Activated CD4-positive, alpha-beta T cell treated with anti-CD3 and anti-CD28 coated beads for 36 hours (primary cell): Measurements from ENCODE around the gene TXNDC17. TPM values are rescaled to one million over a fixed set of nuclear protein-coding genes. Genes with fewer than 3 reads are reported as not detected.
"Not testable (repeated sequence)": the region's sequence is repeated elsewhere in the genome, so short reads cannot be mapped to it uniquely, and the experiment has no call there.

ENCODE experiments used
- ATAC-seq: fragments of 200-7000 bp; cut with Tn5 transposase; one replicate; pipeline ENCODE4 v1.10.0; 2021; ENCODE audit warnings: mild to moderate bottlenecking, moderate library complexity
- CTCF ChIA-PET: fragments of 350-600 bp; sonication (Branson Sonifier 250); formaldehyde crosslinking; loops from one replicate; lab custom pipeline; 2021; ENCODE audit warnings: antibody characterized with exemption; lab: Charles Lee
- POLR2A ChIA-PET: fragments of 350-600 bp; sonication (Branson Sonifier 250); formaldehyde crosslinking; loops from one replicate; lab custom pipeline; 2021; ENCODE audit warnings: antibody characterized with exemption, inconsistent platforms; lab: Charles Lee
- DNase-seq: peaks from one replicate; pipeline ENCODE4 v3.0.0-alpha.2; 2020
- H3K27ac Mint-ChIP-seq: one replicate; pipeline ENCODE4 v1.8.0; 2021; ENCODE audit warnings: mixed read lengths
- H3K27me3 Mint-ChIP-seq: one replicate; pipeline ENCODE4 v1.8.0; 2021; ENCODE audit warnings: mixed read lengths
- H3K36me3 Mint-ChIP-seq: one replicate; pipeline ENCODE4 v1.8.0; 2021; ENCODE audit warnings: low read depth, mixed read lengths
- H3K4me1 Mint-ChIP-seq: one replicate; pipeline ENCODE4 v1.8.0; 2021; ENCODE audit warnings: mixed read lengths
- H3K4me3 Mint-ChIP-seq: one replicate; pipeline ENCODE4 v1.8.0; 2021; ENCODE audit warnings: mild to moderate bottlenecking, moderate library complexity, mixed read lengths
- H3K9me3 Mint-ChIP-seq: one replicate; pipeline ENCODE4 v1.8.0; 2021; ENCODE audit warnings: low read depth, mixed read lengths
- intact Hi-C, 2 experiments: fragments of 100-400 bp; cut with DNase I in 1 of 2; cut with micrococcal nuclease in 1 of 2; formaldehyde crosslinking; loops; one replicate each; pipeline versions ENCODE4 v1.14.2 to v1.15.1; 2022 to 2024; cut with DNase I, micrococcal nuclease
- total RNA-seq, 2 experiments: library from RNA; stranded (reverse); gene quantifications; one replicate each; pipeline ENCODE4 v1.2.3, GENCODE V29; 2021

The TXNDC17 gene
- total RNA-seq, 2 experiments from 2014 or later = 52.4 to 122 TPM

- Mint-ChIP-seq H3K9me3 (no peaks in the 10 kb centered on the region), H3K36me3 (peaks cover 35% of the 10 kb centered on the region), H3K27me3 (peaks cover 2% of the 10 kb centered on the region), H3K4me3 (peak within 1 kb of the TSS; percentile 98), H3K4me1 (peaks cover 55% of the 10 kb centered on the region), H3K27ac (peak within 1 kb of the TSS; percentile 99)
- ATAC-seq (peak; percentile 95), DNase-seq (peak; percentile 97)
- POLR2A ChIA-PET = interaction anchor here (0.6 to 1.4 kb wide), 3 partner anchors 12 to 1069 kb away, joined by 3 to 4 read pairs (median 3); a partner anchor contains a TSS
- CTCF ChIA-PET = interaction anchor here (0.5 to 1.1 kb wide), 7 partner anchors 15 to 314 kb away, joined by 3 to 4 read pairs (median 3); no protein-coding TSS in a partner anchor
- intact Hi-C loops = loop anchor here (1.0 to 5.0 kb wide), 9 partner anchors 11 to 1232 kb away; partner anchors contain the start of genes KIAA0753 (in 2 of the 2), RNASEK (in 2 of the 2), DERL2 (in 1 of the 2) and EIF5A (in 1 of the 2)
Measured at GRCh38 chr17:6651354-6651918, 10.6 kb downstream of the TXNDC17 start, which contains the start of the genes C17orf100 and MED31. Gene C17orf100, plus strand, starts transcription at chr17:6651762. Its CDS starts 152 bp downstream, at chr17:6651914. Gene MED31, minus strand, starts transcription at chr17:6651605. Its CDS starts 77 bp downstream, at chr17:6651528.

GRCh38 chr17:6651919-6652452 is 11.1 kb downstream of the TXNDC17 start:
- peaks cover 54% of the 10 kb centered on the region for H3K4me1 Mint-ChIP-seq
- ATAC-seq (peak; percentile 11), DNase-seq (peak; percentile 68)
- H3K36me3 Mint-ChIP-seq = peaks cover 33% of the 10 kb centered on the region
- H3K27me3 Mint-ChIP-seq = peaks cover 2% of the 10 kb centered on the region
- no peaks in the 10 kb centered on the region for H3K9me3 Mint-ChIP-seq
- ChIA-PET POLR2A (interaction anchor here (0.6 to 1.4 kb wide), 4 partner anchors 12 to 1069 kb away, joined by 3 to 4 read pairs (median 3); a partner anchor contains a TSS), CTCF (interaction anchor here (0.5 to 0.9 kb wide), 3 partner anchors 14 to 313 kb away, joined by 3 to 4 read pairs (median 3); no protein-coding TSS in a partner anchor)
- H3K27ac Mint-ChIP-seq = peak overlapping the region; percentile 45
- intact Hi-C loops = loop anchor here (1.0 to 5.0 kb wide), 9 partner anchors 12 to 1233 kb away; partner anchors contain the start of genes KIAA0753 (in 2 of the 2), RNASEK (in 2 of the 2), DERL2 (in 1 of the 2) and EIF5A (in 1 of the 2)
- peak overlapping the region; percentile 68 for H3K4me3 Mint-ChIP-seq

GRCh38 chr17:6654841-6655731 is 14.2 kb downstream of the TXNDC17 start:
- POLR2A ChIA-PET = no interaction called here
- CTCF ChIA-PET = no interaction called here
- Mint-ChIP-seq H3K27me3 (peaks cover 2% of the 10 kb centered on the region), H3K4me1 (peaks cover 43% of the 10 kb centered on the region), H3K9me3 (no peaks in the 10 kb centered on the region), H3K4me3 (peak overlapping the region; percentile 61), H3K36me3 (peaks cover 13% of the 10 kb centered on the region), H3K27ac (no peak overlapping the region)
- ATAC-seq (no peak), DNase-seq (no peak)
- intact Hi-C loops = loop anchor here (5.0 kb wide), 3 partner anchors 357 to 782 kb away; partner anchors contain the start of genes EIF5A (in 1 of the 2), FGF11 (in 1 of the 2), RNASEK (in 1 of the 2) and TMEM102 (in 1 of the 2)

- H3K9me3 Mint-ChIP-seq, POLR2A ChIA-PET, H3K27me3 Mint-ChIP-seq, ATAC-seq, H3K36me3 Mint-ChIP-seq, DNase-seq, CTCF ChIA-PET, H3K27ac Mint-ChIP-seq: not testable (repeated sequence)
- peaks cover 47% of the 10 kb centered on the region for H3K4me1 Mint-ChIP-seq
- peak overlapping the region; percentile 69 for H3K4me3 Mint-ChIP-seq
- intact Hi-C loops = loop anchor here in 1 of 2 experiments (2.0 kb wide), 1 partner anchor 97 kb away; no protein-coding TSS in a partner anchor
Measured at GRCh38 chr17:6655732-6656361, 15.0 kb downstream of the TXNDC17 start.

GRCh38 chr17:6656797-6657632 is 16.2 kb downstream of the TXNDC17 start:
- peak overlapping the region; percentile 77 for H3K4me3 Mint-ChIP-seq
- peaks cover 54% of the 10 kb centered on the region for H3K4me1 Mint-ChIP-seq
- peak overlapping the region; percentile 64 for H3K27ac Mint-ChIP-seq
- POLR2A ChIA-PET = interaction anchor here (0.8 kb wide), 1 partner anchor 19 kb away, joined by 3 read pairs; no protein-coding TSS in a partner anchor
- ATAC-seq = peak; percentile 86
- not testable (repeated sequence) for H3K36me3 Mint-ChIP-seq, H3K27me3 Mint-ChIP-seq, H3K9me3 Mint-ChIP-seq
- CTCF ChIA-PET = interaction anchor here (1.8 kb wide), 1 partner anchor 186 kb away, joined by 5 read pairs; no protein-coding TSS in a partner anchor
- peak; percentile 75 for DNase-seq
- intact Hi-C loops = loop anchor here in 1 of 2 experiments (2.0 kb wide), 1 partner anchor 96 kb away; no protein-coding TSS in a partner anchor

GRCh38 chr17:6657633-6658287 is 16.9 kb downstream of the TXNDC17 start:
- ChIA-PET CTCF (interaction anchor here (1.8 kb wide), 1 partner anchor 186 kb away, joined by 5 read pairs; no protein-coding TSS in a partner anchor), POLR2A (interaction anchor here (0.8 kb wide), 1 partner anchor 20 kb away, joined by 3 read pairs; no protein-coding TSS in a partner anchor)
- H3K27ac Mint-ChIP-seq = peak overlapping the region; percentile 64
- H3K9me3 Mint-ChIP-seq = no peaks in the 10 kb centered on the region
- peak overlapping the region; percentile 77 for H3K4me3 Mint-ChIP-seq
- DNase-seq (no peak), ATAC-seq (no peak)
- intact Hi-C loops = loop anchor here in 1 of 2 experiments (2.0 kb wide), 1 partner anchor 95 kb away; no protein-coding TSS in a partner anchor
- peaks cover 5% of the 10 kb centered on the region for H3K36me3 Mint-ChIP-seq
- H3K27me3 Mint-ChIP-seq = peaks cover 2% of the 10 kb centered on the region
- peaks cover 48% of the 10 kb centered on the region for H3K4me1 Mint-ChIP-seq

GRCh38 chr17:6658411-6658810 is 17.6 kb downstream of the TXNDC17 start:
- intact Hi-C loops, POLR2A ChIA-PET, DNase-seq, H3K9me3 Mint-ChIP-seq, H3K27me3 Mint-ChIP-seq, H3K36me3 Mint-ChIP-seq, ATAC-seq, H3K27ac Mint-ChIP-seq: not testable (repeated sequence)
- Mint-ChIP-seq H3K4me1 (peaks cover 42% of the 10 kb centered on the region), H3K4me3 (peak overlapping the region; percentile 19)
- CTCF ChIA-PET = interaction anchor here (1.8 kb wide), 1 partner anchor 185 kb away, joined by 5 read pairs; no protein-coding TSS in a partner anchor

GRCh38 chr17:6660101-6660500 is 19.2 kb downstream of the TXNDC17 start:
- CTCF ChIA-PET = interaction anchor here (1.6 kb wide), 1 partner anchor 344 kb away, joined by 3 read pairs; no protein-coding TSS in a partner anchor
- Mint-ChIP-seq H3K4me3 (no peak overlapping the region), H3K9me3 (no peaks in the 10 kb centered on the region), H3K27ac (no peak overlapping the region), H3K36me3 (no peaks in the 10 kb centered on the region), H3K27me3 (peaks cover 2% of the 10 kb centered on the region), H3K4me1 (peaks cover 33% of the 10 kb centered on the region)
- POLR2A ChIA-PET = no interaction called here
- no peak for ATAC-seq
- intact Hi-C loops = loop anchor here in 1 of 2 experiments (10.0 kb wide), 2 partner anchors 195 to 255 kb away; no protein-coding TSS in a partner anchor
- no peak for DNase-seq
